GM12891 (cell line): ENCODE results near the gene SAMD4B.

Experiments
- POLR2A ChIP-seq: IDR thresholded peaks from 2 replicates; pipeline ENCODE4 v1.6.1; 2011; ENCODE audit warnings: low read depth, low read length, control low read depth
- POLR2AphosphoS5 ChIP-seq: IDR thresholded peaks from 2 replicates; pipeline ENCODE4 v1.6.1; 2011; ENCODE audit warnings: low read depth, low read length, control low read depth
- SPI1 ChIP-seq: IDR thresholded peaks from 2 replicates; pipeline ENCODE4 v1.6.1; 2011; ENCODE audit warnings: low read depth, low read length, control low read depth
- TAF1 ChIP-seq: IDR thresholded peaks from 2 replicates; pipeline ENCODE4 v1.6.1; 2011; ENCODE audit warnings: low read depth, low read length, control low read depth

DNA sequence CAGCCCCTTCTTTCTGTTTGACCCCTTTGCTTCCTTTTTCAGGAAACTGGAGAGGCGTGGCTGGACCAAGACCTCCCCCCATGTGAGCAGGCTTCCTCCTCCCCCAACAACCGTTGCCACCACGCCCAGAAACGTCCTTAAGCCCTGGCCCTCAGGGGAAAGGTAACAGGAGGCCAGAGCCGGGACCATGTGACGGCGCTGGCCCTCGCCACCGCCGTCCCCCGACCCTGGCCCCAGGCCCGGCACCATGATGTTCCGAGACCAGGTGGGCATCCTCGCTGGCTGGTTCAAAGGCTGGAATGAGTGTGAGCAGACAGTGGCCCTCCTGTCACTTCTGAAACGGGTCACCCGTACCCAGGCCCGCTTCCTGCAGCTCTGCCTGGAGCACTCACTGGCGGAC, 14.4 kb downstream of the SAMD4B start:
- TF ChIP-seq SPI1 (no peak), POLR2A (no peak), POLR2AphosphoS5 (no peak), TAF1 (no peak)
